HepG2 (cell line): ENCODE data around the gene ARPC1A. TPM values are rescaled to one million over a fixed set of nuclear protein-coding genes. Genes with fewer than 3 reads are reported as not detected.

Source experiments
- CREM ChIP-seq, 2 experiments: sonication (generic) in 1 of 2; formaldehyde crosslinking in 1 of 2; IDR thresholded peaks; 2 replicates each; pipeline versions ENCODE4 v1.4.0 to v1.6.1; 2016 to 2020; ENCODE audit warnings: antibody characterized with exemption in 1 of 2, mild to moderate bottlenecking in 1 of 2, missing genetic modification reagents in 1 of 2
- DMAP1 ChIP-seq: IDR thresholded peaks from 2 replicates; pipeline ENCODE4 v1.6.1; 2016
- DPF2 ChIP-seq: sonication (generic); formaldehyde crosslinking; IDR thresholded peaks from 2 replicates; pipeline ENCODE4 v1.4.0; 2020; ENCODE audit warnings: mild to moderate bottlenecking, low read depth, missing genetic modification reagents, borderline replicate concordance
- GPBP1L1 ChIP-seq: sonication (generic); formaldehyde crosslinking; IDR thresholded peaks from 2 replicates; pipeline ENCODE4 v1.5.0; 2020; ENCODE audit warnings: mild to moderate bottlenecking, missing genetic modification reagents
- HNF1B ChIP-seq: sonication (generic); formaldehyde crosslinking; IDR thresholded peaks from 2 replicates; pipeline ENCODE4 v1.5.1; 2020; ENCODE audit warnings: mild to moderate bottlenecking, moderate library complexity, missing genetic modification reagents
- MED8 ChIP-seq: sonication (generic); formaldehyde crosslinking; IDR thresholded peaks from 2 replicates; pipeline ENCODE4 v1.8.1; 2023; ENCODE audit warnings: mild to moderate bottlenecking, missing genetic modification reagents; ENCODE audit not compliant: insufficient replicate concordance
- MEIS1 ChIP-seq: sonication (generic); formaldehyde crosslinking; IDR thresholded peaks from 2 replicates; pipeline ENCODE4 v1.9.0; 2021; ENCODE audit warnings: mild to moderate bottlenecking, missing genetic modification reagents, moderate library complexity, borderline replicate concordance
- RBM22 ChIP-seq: fragments of 200-400 bp; formaldehyde crosslinking; optimal IDR thresholded peaks from 2 replicates; pipeline ENCODE3; 2017; ENCODE audit warnings: mild to moderate bottlenecking, low read length, moderate library complexity
- SIN3A ChIP-seq: IDR thresholded peaks from 2 replicates; pipeline ENCODE4 v1.6.1; 2011; ENCODE audit warnings: low read depth, mild to moderate bottlenecking, control low read depth, low read length, borderline replicate concordance
- TOE1 ChIP-seq: sonication (generic); formaldehyde crosslinking; IDR thresholded peaks from 2 replicates; pipeline ENCODE4 v1.4.0; 2020; ENCODE audit warnings: mild to moderate bottlenecking, missing genetic modification reagents
- ZMAT5 ChIP-seq: sonication (generic); formaldehyde crosslinking; IDR thresholded peaks from 2 replicates; pipeline ENCODE4 v1.5.0; 2020; ENCODE audit warnings: mild to moderate bottlenecking, low read depth, missing genetic modification reagents, borderline replicate concordance
- ZNF121 ChIP-seq: sonication (generic); formaldehyde crosslinking; IDR thresholded peaks from 2 replicates; pipeline ENCODE4 v1.5.0; 2020; ENCODE audit warnings: mild to moderate bottlenecking, missing genetic modification reagents
- ZNF280B ChIP-seq: sonication (generic); formaldehyde crosslinking; IDR thresholded peaks from 2 replicates; pipeline ENCODE4 v1.5.0; 2020; ENCODE audit warnings: missing genetic modification reagents, mild to moderate bottlenecking, borderline replicate concordance
- ZNF703 ChIP-seq: sonication (generic); formaldehyde crosslinking; IDR thresholded peaks from 2 replicates; pipeline ENCODE4 v1.5.1; 2020; ENCODE audit warnings: missing genetic modification reagents, mild to moderate bottlenecking, moderate library complexity, borderline replicate concordance
- ZNF704 ChIP-seq: sonication (generic); formaldehyde crosslinking; IDR thresholded peaks from 2 replicates; pipeline ENCODE4 v1.8.1; 2023; ENCODE audit warnings: mild to moderate bottlenecking, inconsistent platforms, moderate library complexity, missing genetic modification reagents, borderline replicate concordance
- ZNF713 ChIP-seq: sonication (generic); formaldehyde crosslinking; IDR thresholded peaks from 2 replicates; pipeline ENCODE4 v1.4.0; 2020; ENCODE audit warnings: mild to moderate bottlenecking, missing genetic modification reagents
- ZNF773 ChIP-seq: sonication (generic); formaldehyde crosslinking; IDR thresholded peaks from 2 replicates; pipeline ENCODE4 v1.4.0; 2020; ENCODE audit warnings: missing genetic modification reagents, borderline replicate concordance
- ZXDC ChIP-seq: sonication (generic); formaldehyde crosslinking; IDR thresholded peaks from 2 replicates; pipeline ENCODE4 v1.5.0; 2020; ENCODE audit warnings: mild to moderate bottlenecking, missing genetic modification reagents
- ZZZ3 ChIP-seq: sonication (generic); formaldehyde crosslinking; IDR thresholded peaks from 2 replicates; pipeline ENCODE4 v1.4.0; 2020; ENCODE audit warnings: missing genetic modification reagents, mild to moderate bottlenecking, borderline replicate concordance
- polyA plus RNA-seq, 8 experiments: library from polyadenylated mRNA; depleted of rRNA in 3 of 8; stranded (reverse) in 7 of 8; unstranded in 1 of 8; fragments of >200 nt; fragmentation: Illumina TruSeq in 4 of 8; extraction: Trizol in 4 of 8; gene quantifications; 2 replicates each; pipeline versions ENCODE4 v1.2.1 to v1.2.3, GENCODE V29; 2011 to 2016; ENCODE audit warnings: low read depth in 4 of 8, missing spikeins in 1 of 8, mixed read lengths in 1 of 8; ENCODE audit not compliant: insufficient read depth in 1 of 8
- total RNA-seq, 5 experiments: library from RNA; depleted of rRNA; stranded (reverse); fragments of >200 nt; fragmentation: Illumina TruSeq; extraction: Trizol; gene quantifications; 2 replicates each; pipeline ENCODE4 v1.2.3, GENCODE V29; 2016; ENCODE audit warnings: low read depth in 1 of 5

The ARPC1A gene
- total and polyA plus RNA-seq, 2 of the 13 experiments (the other 11 are each of a cell fraction or from before 2014, with no cell fraction given) = 44.3 to 88.5 TPM

- TF ChIP-seq MED8 (no peak), DMAP1 (CRISPR knock-in tag) (peak; percentile 66; the same call in 1 of the 2 replicates), GPBP1L1 (CRISPR knock-in tag) (no peak), ZNF773 (CRISPR knock-in tag) (no peak), TOE1 (no peak), ZXDC (CRISPR knock-in tag) (no peak), MEIS1 (CRISPR knock-in tag) (0 out of 2 replicates have a peak, but pooled peaks have one; percentile 25), ZNF713 (CRISPR knock-in tag) (no peak), SIN3A (peak; percentile 89), HNF1B (CRISPR knock-in tag) (peak; percentile 64), ZNF121 (CRISPR knock-in tag) (no peak), DPF2 (CRISPR knock-in tag) (peak; percentile 58; the same call in 1 of the 2 replicates), ZMAT5 (CRISPR knock-in tag) (no peak), ZNF704 (CRISPR knock-in tag) (no peak), ZNF703 (CRISPR knock-in tag) (no peak), RBM22 (no peak), CREM (IDR thresholded peaks at IDR 0.05) (peak; percentile 51; the same call in 1 of the 2 replicates), CREM (CRISPR knock-in tag; IDR thresholded peaks at IDR 0.05) (no peak), ZZZ3 (CRISPR knock-in tag) (no peak), ZNF280B (CRISPR knock-in tag) (no peak)
These were observed 46.8 kb downstream of the ARPC1A start (continued) for GRCh38 chr7:99372275-99373090.
